CD4-positive, alpha-beta T cell treated with Interferon gamma for 1 hour (primary cell): Measurements from ENCODE around the gene CDK14.

ENCODE experiments used
- DNase-seq: peaks from one replicate; pipeline ENCODE4 v3.0.0-alpha.2; 2020

Gene CDK14

GRCh38 chr7:90856351-90857070, 260.4 kb downstream of the CDK14 start:
- DNase-seq, result no peak

DNA sequence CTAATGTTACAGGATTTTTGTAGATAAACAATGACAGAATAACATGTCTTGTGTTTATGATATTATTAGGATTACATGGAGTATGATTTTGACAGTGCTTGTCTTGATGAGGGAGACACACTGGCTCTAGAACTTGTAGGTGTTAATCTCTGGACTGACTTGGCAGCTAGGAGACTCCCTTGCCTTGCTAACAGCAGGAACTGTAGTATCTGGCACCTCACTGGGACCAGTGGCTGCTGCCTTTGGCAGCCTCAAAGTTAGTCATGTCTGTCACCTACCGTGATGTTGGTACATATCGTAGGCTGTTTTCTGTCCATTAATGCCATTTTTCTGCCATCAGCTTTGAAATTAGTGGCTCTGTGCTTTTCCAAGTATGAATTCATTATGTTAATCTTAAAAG, 261.5 kb downstream of the CDK14 start:
- no peak for DNase-seq

GRCh38 chr7:90858546-90858945, 262.4 kb downstream of the CDK14 start:
- no peak for DNase-seq

DNA sequence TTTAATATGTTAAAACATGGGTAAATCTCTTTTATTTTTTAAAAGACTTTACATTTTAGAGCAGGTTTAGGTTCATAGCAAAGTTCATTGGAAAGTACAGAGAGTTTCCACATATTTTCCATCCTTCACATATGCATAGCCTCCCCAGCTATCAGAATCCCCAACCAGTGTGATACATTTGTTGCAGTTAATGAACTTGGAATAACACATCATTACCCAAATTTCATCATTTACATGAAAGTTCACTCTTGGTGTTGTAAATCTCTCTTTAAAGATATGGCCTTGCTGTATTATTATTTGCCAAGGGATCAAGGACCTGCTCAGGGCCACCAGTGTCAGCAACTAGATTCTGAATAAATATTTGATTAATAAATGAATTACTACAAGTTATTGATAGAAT, 263.4 kb downstream of the CDK14 start:
- no peak for DNase-seq

DNA sequence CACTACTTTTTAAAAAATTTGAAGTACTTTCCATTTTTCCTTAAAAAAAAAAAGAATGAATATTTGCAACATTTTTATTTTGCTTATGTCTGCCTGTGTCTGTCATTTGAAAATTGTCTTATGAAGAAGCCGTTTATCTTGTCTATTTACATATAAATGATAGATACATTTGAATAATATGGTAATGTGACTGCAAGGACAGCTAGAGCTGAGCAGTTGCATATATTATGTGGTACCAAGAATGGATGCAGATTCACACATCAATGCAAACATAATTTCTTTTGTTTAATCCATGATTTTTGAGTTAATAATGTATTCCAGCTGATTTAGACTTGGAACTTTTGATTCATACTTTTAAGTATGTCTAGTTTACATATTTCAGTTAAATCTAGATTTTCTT, 268.0 kb downstream of the CDK14 start:
- no peak for DNase-seq

GRCh38 chr7:90869335-90869734, 273.2 kb downstream of the CDK14 start:
- DNase-seq, result no peak

DNA sequence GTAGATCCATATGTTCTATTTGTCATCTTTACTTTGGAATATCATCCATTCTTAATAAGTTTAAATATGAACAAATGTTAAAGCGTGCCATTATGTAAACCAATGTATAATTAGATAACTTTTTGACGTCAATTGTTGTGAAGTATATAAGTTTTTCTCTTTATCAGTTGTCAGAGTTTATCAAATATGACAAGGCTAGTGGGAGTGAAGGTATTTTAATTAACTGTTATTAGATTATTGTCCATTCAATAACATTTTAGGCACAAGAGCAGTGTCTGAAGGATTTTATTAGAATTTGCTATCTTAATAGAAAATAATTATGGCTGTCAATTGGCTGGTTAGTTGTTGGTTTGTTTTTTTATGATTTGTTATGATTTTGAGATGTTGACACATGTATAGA, 280.6 kb downstream of the CDK14 start:
- no peak for DNase-seq

- no peak for DNase-seq
Observed at GRCh38 chr7:90877201-90877600, 281.1 kb downstream of the CDK14 start.

DNA sequence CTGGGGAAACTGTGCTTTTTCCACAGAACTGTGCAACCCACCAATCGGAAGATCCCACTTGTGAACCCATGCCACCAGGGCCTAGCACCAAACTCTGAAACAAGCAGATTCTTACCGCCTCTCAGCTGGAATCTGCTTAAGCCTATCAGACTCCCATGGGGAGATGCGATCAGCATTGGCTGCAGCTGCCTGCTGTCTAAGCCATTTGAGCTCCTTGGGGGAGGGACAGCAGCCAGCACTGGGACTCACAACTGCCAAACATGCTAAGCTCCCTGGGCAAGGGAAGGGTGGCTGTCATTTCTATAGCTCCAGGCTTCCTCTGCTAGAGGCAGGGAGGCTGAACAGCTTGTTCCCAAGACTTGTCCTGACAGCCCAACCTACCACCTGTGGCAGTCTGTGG, 283.8 kb downstream of the CDK14 start:
- DNase-seq, result no peak

GRCh38 chr7:90886416-90886815, 290.3 kb downstream of the CDK14 start:
- no peak for DNase-seq

DNA sequence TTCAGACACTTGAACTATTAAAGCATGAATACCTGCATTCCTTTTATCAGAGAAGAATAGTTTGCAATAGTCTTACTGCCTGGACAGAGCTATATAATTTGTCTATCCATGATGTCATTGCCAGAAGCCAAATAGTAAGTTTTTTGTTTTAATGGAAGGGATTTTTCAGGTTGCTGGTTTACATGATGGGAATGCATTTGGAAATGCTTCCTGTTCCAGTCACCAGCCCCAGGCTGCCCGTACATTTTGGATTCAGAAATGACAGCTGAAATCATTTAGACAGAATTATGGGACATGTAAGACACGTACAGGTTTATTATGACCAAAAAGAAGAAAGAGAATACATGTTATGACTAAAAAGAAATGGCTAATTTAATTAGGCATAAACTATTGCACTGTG, 293.1 kb downstream of the CDK14 start:
- DNase-seq, result no peak

GRCh38 chr7:90889644-90890043, 293.5 kb downstream of the CDK14 start:
- no peak for DNase-seq

- no peak for DNase-seq
Observed at GRCh38 chr7:90891529-90891928, 295.4 kb downstream of the CDK14 start.

GRCh38 chr7:90892213-90892612, 296.1 kb downstream of the CDK14 start:
- DNase-seq, result no peak

GRCh38 chr7:90894122-90894521, 298.0 kb downstream of the CDK14 start:
- DNase-seq, result no peak

DNA sequence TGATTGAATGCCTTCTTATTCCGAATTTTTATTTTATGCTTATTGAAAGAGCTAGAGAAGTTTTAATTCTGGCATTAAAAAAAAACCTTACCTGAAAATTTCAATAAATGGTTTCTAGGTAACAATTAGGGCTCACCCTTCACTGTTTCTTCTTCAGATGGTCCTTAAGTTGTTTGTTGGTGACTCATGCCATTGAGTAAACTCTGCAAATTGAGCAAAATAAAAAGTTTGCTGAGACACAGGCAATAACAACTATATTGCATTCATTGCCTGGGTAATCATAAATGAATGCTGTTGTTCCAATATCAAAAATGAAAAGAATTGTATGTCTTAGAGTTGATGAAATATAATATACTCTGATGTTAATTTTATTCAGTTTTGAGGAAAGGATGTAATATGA, 300.3 kb downstream of the CDK14 start:
- DNase-seq, result no peak

- no peak for DNase-seq
Observed at GRCh38 chr7:90897961-90898469, 301.9 kb downstream of the CDK14 start.

DNA sequence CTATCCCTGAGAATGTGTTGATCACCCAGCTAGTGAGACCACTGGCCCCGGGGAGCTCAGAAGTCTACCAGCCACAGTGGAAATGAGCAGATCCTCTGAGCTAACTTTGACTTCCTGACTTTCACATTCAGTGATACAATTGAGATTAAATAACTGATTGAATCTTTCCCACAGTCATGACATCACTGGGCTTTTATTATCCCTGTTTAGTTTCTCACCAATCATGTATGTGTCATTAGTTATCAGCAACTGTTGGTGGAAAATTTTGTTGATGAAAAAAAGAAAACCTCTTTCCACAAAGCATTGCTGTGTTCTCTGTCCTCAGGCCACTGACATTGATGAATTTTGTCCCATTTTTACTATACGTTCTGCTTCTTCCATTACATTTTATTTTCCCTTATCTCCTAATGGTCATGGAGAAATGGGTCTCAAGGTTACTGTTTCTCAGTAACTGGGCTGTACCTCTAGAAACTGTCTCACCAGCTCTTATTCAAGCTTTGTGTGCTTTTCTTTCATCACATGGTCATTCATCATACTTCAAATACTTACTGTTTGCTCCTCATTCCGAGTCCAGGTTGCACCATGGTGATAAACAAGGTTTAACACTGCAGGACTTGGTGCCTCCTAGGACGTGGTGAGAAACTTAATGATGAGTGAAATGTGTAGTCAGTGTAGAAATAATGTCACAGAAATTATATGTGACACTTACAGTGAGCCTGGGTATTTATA, 304.7 kb downstream of the CDK14 start:
- no peak for DNase-seq

DNA sequence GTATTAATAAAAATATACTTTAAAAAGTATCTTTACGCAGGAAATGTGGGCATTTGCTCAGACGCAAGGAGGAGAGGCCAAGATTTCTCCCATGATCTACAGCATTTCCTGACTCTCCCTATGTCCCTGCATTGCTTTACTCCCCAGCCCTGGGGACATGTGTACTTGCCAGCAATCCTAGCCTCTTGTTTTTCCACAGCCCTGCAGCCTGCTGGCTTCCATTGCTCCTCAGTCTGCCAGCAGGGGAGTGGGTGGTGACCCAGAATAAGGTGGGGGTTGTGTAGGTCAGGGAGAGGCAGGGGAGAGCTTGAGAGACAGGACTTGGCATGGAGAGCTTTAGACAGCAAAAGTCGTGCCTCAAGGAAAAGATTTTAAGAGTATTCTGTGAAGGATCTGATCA, 307.7 kb downstream of the CDK14 start:
- DNase-seq, result no peak

- DNase-seq, result no peak
Observed at GRCh38 chr7:90910136-90910535, 314.0 kb downstream of the CDK14 start.

DNA sequence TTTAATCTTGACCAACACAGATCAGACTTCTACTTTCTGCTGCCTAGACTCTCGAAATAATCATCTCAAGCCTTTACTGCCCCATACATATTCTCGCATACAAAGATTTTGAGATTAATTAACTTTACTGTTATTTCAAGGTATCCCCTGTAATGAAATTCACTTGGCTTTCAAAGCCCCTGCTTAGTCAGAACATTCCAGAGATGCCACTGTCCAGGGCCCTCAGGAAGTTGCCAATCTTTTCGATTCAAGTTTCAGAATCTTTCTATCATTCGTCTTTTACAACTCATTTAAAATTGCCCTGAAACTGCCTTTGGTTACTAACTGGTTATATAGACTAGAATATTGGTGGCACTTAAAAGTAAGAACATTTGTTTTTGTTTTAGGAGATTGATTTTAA, 320.2 kb downstream of the CDK14 start:
- no peak for DNase-seq

DNA sequence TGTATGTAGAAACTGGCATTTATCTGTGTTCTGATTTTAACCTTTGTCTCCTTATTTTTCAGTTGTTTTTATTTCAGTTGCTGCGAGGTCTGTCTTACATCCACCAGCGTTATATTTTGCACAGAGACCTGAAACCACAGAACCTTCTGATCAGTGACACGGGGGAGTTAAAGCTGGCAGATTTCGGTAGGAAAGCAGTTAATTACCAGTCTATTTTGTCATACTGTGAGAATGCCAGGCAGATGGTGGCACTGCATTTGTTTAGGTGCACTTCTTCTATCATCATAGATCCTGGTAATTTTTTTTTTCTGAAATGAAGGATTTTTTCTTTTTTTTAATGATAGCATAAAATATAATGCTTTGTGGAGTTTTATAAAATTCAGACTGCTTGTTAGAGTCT, 321.4 kb downstream of the CDK14 start:
- no peak for DNase-seq

GRCh38 chr7:90918303-90918702, 322.2 kb downstream of the CDK14 start:
- DNase-seq, result no peak

- no peak for DNase-seq
Observed at GRCh38 chr7:90919816-90920215, 323.7 kb downstream of the CDK14 start.

DNA sequence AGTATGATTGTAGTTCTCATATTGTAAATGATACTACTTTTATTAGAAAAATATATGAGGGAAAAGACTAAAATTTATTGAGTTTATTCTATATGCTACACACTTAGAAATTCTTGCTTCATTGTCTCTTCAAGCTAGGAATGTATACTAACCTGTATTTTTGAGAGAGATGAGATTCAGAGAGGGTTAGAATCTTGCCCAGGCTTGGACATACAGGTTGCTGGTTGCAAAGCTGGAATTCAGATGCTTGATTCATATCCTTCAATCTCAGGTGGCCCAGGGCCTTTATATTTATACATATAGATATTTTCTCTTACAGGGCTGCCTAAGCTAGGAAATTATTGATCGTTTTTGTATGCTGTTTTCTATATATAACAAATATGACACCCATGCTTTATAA, 324.2 kb downstream of the CDK14 start:
- DNase-seq, result no peak
